Measurements from ENCODE around the gene TST. TPM values are rescaled to one million over a fixed set of nuclear protein-coding genes. Genes with fewer than 3 reads are reported as not detected.

TST gene
- total RNA-seq, 4 donors from 2014 or later: 27.0 to 44.8 (median 38.6) TPM

GRCh38 chr22:37024339-37025157 is 5.3 kb upstream of the TST start:
- H3K27me3 ChIP-seq: no peaks in the 10 kb centered on the region
- H3K4me1 ChIP-seq: peaks cover 30 to 46% (median 38%) of the 10 kb centered on the region in 4 donors
- 87% methylated on average over 51 of the region's 71 CpGs for WGBS
- TF ChIP-seq EP300 (IDR thresholded peaks at IDR 0.05) (no peak), POLR2A (IDR thresholded peaks at IDR 0.05; ENCODE audit: low read depth) (no peak), POLR2AphosphoS5 (IDR thresholded peaks at IDR 0.05) (no peak)
- TF ChIP-seq, protein P1, sequence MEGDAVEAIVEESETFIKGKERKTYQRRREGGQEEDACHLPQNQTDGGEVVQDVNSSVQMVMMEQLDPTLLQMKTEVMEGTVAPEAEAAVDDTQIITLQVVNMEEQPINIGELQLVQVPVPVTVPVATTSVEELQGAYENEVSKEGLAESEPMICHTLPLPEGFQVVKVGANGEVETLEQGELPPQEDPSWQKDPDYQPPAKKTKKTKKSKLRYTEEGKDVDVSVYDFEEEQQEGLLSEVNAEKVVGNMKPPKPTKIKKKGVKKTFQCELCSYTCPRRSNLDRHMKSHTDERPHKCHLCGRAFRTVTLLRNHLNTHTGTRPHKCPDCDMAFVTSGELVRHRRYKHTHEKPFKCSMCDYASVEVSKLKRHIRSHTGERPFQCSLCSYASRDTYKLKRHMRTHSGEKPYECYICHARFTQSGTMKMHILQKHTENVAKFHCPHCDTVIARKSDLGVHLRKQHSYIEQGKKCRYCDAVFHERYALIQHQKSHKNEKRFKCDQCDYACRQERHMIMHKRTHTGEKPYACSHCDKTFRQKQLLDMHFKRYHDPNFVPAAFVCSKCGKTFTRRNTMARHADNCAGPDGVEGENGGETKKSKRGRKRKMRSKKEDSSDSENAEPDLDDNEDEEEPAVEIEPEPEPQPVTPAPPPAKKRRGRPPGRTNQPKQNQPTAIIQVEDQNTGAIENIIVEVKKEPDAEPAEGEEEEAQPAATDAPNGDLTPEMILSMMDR (IDR thresholded peaks at IDR 0.05): no peak
- intact Hi-C loops (cut with DNase I): no loop called here
- H3K36me3 ChIP-seq: peaks cover 29 to 68% (median 46%) of the 10 kb centered on the region in 4 donors
- DNase-seq (ENCODE audit: extremely low spot score): no peak
- H3K4me3 ChIP-seq: no peak overlapping the region
- H3K27ac ChIP-seq (replicated peaks in 1 of 4): no peak overlapping the region
- H3K9me3 ChIP-seq: no peaks in the 10 kb centered on the region

DNA sequence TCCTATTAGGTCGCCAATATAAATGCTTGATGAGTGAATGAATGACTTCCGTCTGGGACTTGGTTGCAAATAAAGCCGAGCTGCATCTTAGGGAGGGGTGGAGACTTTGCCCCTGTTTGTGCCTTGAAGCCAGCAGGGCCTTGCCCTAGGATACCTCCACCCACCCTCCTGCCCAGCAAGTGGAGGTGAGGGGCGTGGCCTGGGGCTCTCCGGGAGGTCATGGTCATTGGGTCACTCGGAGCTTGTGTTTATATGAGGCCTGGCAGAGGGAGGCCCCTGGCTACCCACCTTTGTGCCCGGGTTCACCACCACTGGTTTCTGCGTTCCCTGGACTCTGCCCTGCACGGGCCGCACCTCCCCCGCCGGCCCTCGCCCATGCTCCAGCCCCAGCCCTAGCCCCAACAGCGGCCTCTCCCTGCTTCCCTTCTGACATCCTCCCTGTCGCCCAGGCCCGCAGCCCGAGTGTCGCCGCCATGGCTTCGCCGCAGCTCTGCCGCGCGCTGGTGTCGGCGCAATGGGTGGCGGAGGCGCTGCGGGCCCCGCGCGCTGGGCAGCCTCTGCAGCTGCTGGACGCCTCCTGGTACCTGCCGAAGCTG is 4.6 kb upstream of the TST start:
- intact Hi-C loops (cut with DNase I): no loop called here
- Histone ChIP-seq H3K4me1 (peaks cover 30 to 46% (median 38%) of the 10 kb centered on the region in 4 donors), H3K27ac (replicated peaks in 1 of 4) (no peak overlapping the region), H3K4me3 (no peak overlapping the region), H3K36me3 (peaks cover 22 to 61% (median 39%) of the 10 kb centered on the region in 4 donors), H3K9me3 (no peaks in the 10 kb centered on the region), H3K27me3 (no peaks in the 10 kb centered on the region)
- WGBS: 94% methylated on average over 31 of the region's 34 CpGs
- TF ChIP-seq POLR2AphosphoS5 (IDR thresholded peaks at IDR 0.05) (no peak), POLR2A (IDR thresholded peaks at IDR 0.05; ENCODE audit: low read depth) (no peak), EP300 (IDR thresholded peaks at IDR 0.05) (no peak)
- TF ChIP-seq, protein P1 (IDR thresholded peaks at IDR 0.05): no peak
- DNase-seq (ENCODE audit: extremely low spot score): no peak

DNA sequence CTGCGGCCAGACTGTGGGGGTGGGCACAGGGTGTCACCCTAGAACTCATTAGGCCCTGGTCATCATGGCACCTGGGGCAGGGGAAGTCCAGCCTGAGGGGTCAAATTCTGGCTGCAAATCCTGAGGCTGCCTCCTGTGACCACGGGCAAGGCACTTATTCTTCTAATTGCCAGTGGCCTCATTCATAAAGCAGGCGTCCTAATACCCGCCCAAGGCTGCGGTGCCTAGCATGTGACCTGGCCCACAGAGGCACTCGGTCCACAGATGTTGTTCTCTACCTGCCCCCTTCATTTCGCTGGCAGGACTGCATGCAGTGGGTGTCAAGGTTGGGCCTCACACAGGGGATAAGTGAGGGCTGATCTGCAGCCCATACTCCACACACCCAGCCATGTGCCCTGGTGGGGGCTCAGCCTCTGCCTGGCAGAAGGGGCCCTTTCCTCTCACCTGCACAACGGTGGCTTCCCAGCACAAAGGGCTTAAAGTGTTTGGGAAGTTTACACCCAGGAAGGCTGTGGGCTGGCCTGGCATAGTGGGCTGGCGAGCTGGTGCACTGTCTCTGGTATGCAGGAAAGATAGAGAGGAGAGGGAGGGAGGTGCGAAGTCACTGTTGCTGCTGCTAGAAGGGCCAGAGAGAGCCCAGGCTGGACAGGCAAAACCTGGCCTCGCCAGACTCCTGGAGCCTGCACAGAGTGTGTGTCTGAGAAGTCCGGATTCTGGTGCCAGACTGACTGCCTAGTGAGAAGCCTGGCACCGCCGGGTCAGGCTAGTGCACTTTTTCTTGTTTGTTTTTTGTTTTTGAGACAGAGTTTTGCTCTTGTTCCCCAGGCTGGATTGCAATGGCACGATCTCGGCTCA is 3.5 kb upstream of the TST start:
- Histone ChIP-seq H3K9me3 (no peaks in the 10 kb centered on the region), H3K4me1 (peaks cover 39 to 58% (median 49%) of the 10 kb centered on the region in 4 donors), H3K36me3 (peaks cover 21 to 53% (median 34%) of the 10 kb centered on the region in 4 donors), H3K27me3 (no peaks in the 10 kb centered on the region), H3K27ac (replicated peaks in 1 of 4) (no peak overlapping the region), H3K4me3 (no peak overlapping the region)
- no peak for TF ChIP-seq POLR2A (IDR thresholded peaks at IDR 0.05; ENCODE audit: low read depth)
- no peak for TF ChIP-seq EP300 (IDR thresholded peaks at IDR 0.05)
- TF ChIP-seq POLR2AphosphoS5 (IDR thresholded peaks at IDR 0.05): no peak
- TF ChIP-seq, protein P1 (IDR thresholded peaks at IDR 0.05): no peak
- WGBS: 86% methylated on average over 12 of the region's 16 CpGs
- DNase-seq (ENCODE audit: extremely low spot score): no peak
- intact Hi-C loops (cut with DNase I): no loop called here

- intact Hi-C loops (cut with DNase I): no loop called here
- Histone ChIP-seq H3K27me3 (no peaks in the 10 kb centered on the region), H3K4me3 (no peak overlapping the region), H3K27ac (replicated peaks in 1 of 4) (no peak overlapping the region), H3K9me3 (no peaks in the 10 kb centered on the region), H3K4me1 (peaks cover 47 to 66% (median 57%) of the 10 kb centered on the region in 4 donors), H3K36me3 (peaks cover 14 to 53% (median 30%) of the 10 kb centered on the region in 4 donors)
- TF ChIP-seq POLR2AphosphoS5 (IDR thresholded peaks at IDR 0.05) (no peak), EP300 (IDR thresholded peaks at IDR 0.05) (no peak), POLR2A (IDR thresholded peaks at IDR 0.05; ENCODE audit: low read depth) (no peak)
- TF ChIP-seq, protein P1 (IDR thresholded peaks at IDR 0.05): peak; percentile 46 to 74 (median 53)
- 72% methylated on average over 13 of the region's 13 CpGs for WGBS
- DNase-seq (ENCODE audit: extremely low spot score): no peak
Measured at GRCh38 chr22:37021710-37022482, 2.6 kb upstream of the TST start.
